Cardiac muscle cell (in vitro differentiated cells and primary cell): ENCODE data around the gene KCNC3. TPM values are rescaled to one million over a fixed set of nuclear protein-coding genes. Genes with fewer than 3 reads are reported as not detected.

Experiments
- DNase-seq, 2 donors: peaks; one replicate each; pipeline versions ENCODE4 v3.0.0 to v3.0.0-alpha.2; 2010 to 2017; ENCODE audit warnings: low read depth in 1 of 2, low spot score in 1 of 2
- H3K27ac ChIP-seq: fragments of 200-600 bp; sonication (generic); 2 replicates; pipeline ENCODE4 v1.5.1; 2016
- H3K27me3 ChIP-seq: fragments of 200-600 bp; sonication (generic); 2 replicates; pipeline ENCODE4 v1.6.0; 2016; ENCODE audit warnings: control low read depth
- H3K36me3 ChIP-seq: fragments of 200-600 bp; sonication (generic); 2 replicates; pipeline ENCODE4 v1.5.1; 2016; ENCODE audit warnings: control low read depth
- H3K4me1 ChIP-seq: fragments of 200-600 bp; sonication (generic); 2 replicates; pipeline ENCODE4 v1.8.1; 2017; ENCODE audit warnings: low read depth, mild to moderate bottlenecking, mixed run types
- H3K4me3 ChIP-seq: fragments of 200-600 bp; sonication (generic); 2 replicates; pipeline ENCODE4 v1.5.1; 2016; ENCODE audit warnings: mild to moderate bottlenecking
- H3K9me3 ChIP-seq: fragments of 200-600 bp; sonication (generic); 2 replicates; pipeline ENCODE4 v1.5.1; 2017; ENCODE audit warnings: low read depth, mild to moderate bottlenecking, control low read depth
- CTCF ChIP-seq: IDR thresholded peaks from 2 replicates; pipeline ENCODE4 v1.5.1; 2012; ENCODE audit warnings: low read depth, mild to moderate bottlenecking, low read length
- polyA plus RNA-seq: library from polyadenylated mRNA; unstranded; fragments of >200 nt; fragmentation: Nextera tagmentation; extraction: Ambion mirVana; gene quantifications from 2 replicates; pipeline ENCODE4 v1.2.1, GENCODE V29; 2016
- total RNA-seq: library from RNA; depleted of rRNA; stranded (reverse); fragments of >200 nt; gene quantifications from 2 replicates; pipeline ENCODE4 v1.2.3, GENCODE V29; 2016

Gene KCNC3
- total and polyA plus RNA-seq, 2 experiments from 2014 or later = 6.9 to 8.2 TPM

GRCh38 chr19:50326101-50326664 lies 3.0 kb downstream of the KCNC3 start:
- H3K36me3 ChIP-seq = peaks cover 9% of the 10 kb centered on the region
- peak overlapping the region; percentile 0 for H3K4me3 ChIP-seq
- no peak for DNase-seq
- H3K9me3 ChIP-seq = no peaks in the 10 kb centered on the region
- H3K4me1 ChIP-seq = peaks cover 25% of the 10 kb centered on the region
- no peak overlapping the region for H3K27ac ChIP-seq
- no peak for TF ChIP-seq CTCF
- H3K27me3 ChIP-seq = no peaks in the 10 kb centered on the region

GRCh38 chr19:50325310-50326100 lies 3.7 kb downstream of the KCNC3 start:
- H3K27me3 ChIP-seq = no peaks in the 10 kb centered on the region
- peaks cover 25% of the 10 kb centered on the region for H3K4me1 ChIP-seq
- no peak overlapping the region for H3K27ac ChIP-seq
- peaks cover 9% of the 10 kb centered on the region for H3K36me3 ChIP-seq
- TF ChIP-seq CTCF = no peak
- no peaks in the 10 kb centered on the region for H3K9me3 ChIP-seq
- peak; percentile 70 to 96 for DNase-seq
- H3K4me3 ChIP-seq = peak overlapping the region; percentile 9

GRCh38 chr19:50324331-50324730 lies 4.8 kb downstream of the KCNC3 start:
- Histone ChIP-seq H3K27me3 (no peaks in the 10 kb centered on the region), H3K4me1 (peaks cover 20% of the 10 kb centered on the region), H3K27ac (no peak overlapping the region), H3K4me3 (no peak overlapping the region), H3K36me3 (peaks cover 9% of the 10 kb centered on the region), H3K9me3 (no peaks in the 10 kb centered on the region)
- DNase-seq = no peak
- no peak for TF ChIP-seq CTCF

- no peak for TF ChIP-seq CTCF
- H3K4me1 ChIP-seq = peaks cover 20% of the 10 kb centered on the region
- no peaks in the 10 kb centered on the region for H3K27me3 ChIP-seq
- H3K27ac ChIP-seq = no peak overlapping the region
- no peak for DNase-seq
- H3K36me3 ChIP-seq = peaks cover 9% of the 10 kb centered on the region
- H3K9me3 ChIP-seq = no peaks in the 10 kb centered on the region
- H3K4me3 ChIP-seq = no peak overlapping the region
Observed at GRCh38 chr19:50323782-50324133, 5.4 kb downstream of the KCNC3 start.

GRCh38 chr19:50322931-50323781 lies 6.0 kb downstream of the KCNC3 start:
- Histone ChIP-seq H3K27me3 (no peaks in the 10 kb centered on the region), H3K9me3 (no peaks in the 10 kb centered on the region), H3K27ac (no peak overlapping the region), H3K36me3 (peaks cover 9% of the 10 kb centered on the region), H3K4me3 (no peak overlapping the region), H3K4me1 (peaks cover 20% of the 10 kb centered on the region)
- TF ChIP-seq CTCF = no peak
- DNase-seq = no peak
